Left lung (tissue), 10 donors: ENCODE measurements around the gene PRODH2. TPM values are rescaled to one million over a fixed set of nuclear protein-coding genes. Genes with fewer than 3 reads are reported as not detected.

ENCODE experiments used
- ATAC-seq: fragments of 200-7000 bp; cut with Tn5 transposase; one replicate; pipeline ENCODE4 v1.9.1; 2020; ENCODE audit warnings: moderate library complexity
- DNase-seq, 4 donors: peaks; one replicate each; pipeline ENCODE4 v3.0.0-alpha.2; 2013 to 2020
- H3K27ac ChIP-seq, 2 donors: fragments of 200-600 bp; sonication (generic) in 1 of 2; one replicate each; pipeline versions ENCODE4 v1.5.0 to v1.8.0; 2020 to 2021
- H3K27me3 ChIP-seq, 2 donors: fragments of 200-600 bp; sonication (generic) in 1 of 2; one replicate each; pipeline versions ENCODE4 v1.5.0 to v1.8.0; 2020 to 2021
- H3K36me3 ChIP-seq, 2 donors: fragments of 200-600 bp; sonication (generic) in 1 of 2; one replicate each; pipeline versions ENCODE4 v1.5.0 to v1.8.0; 2020 to 2021
- H3K4me1 ChIP-seq, 2 donors: fragments of 200-600 bp; one replicate each; pipeline ENCODE4 v1.8.0; 2021
- H3K4me3 ChIP-seq, 2 donors: fragments of 200-600 bp; sonication (generic) in 1 of 2; one replicate each; pipeline versions ENCODE4 v1.5.0 to v1.8.0; 2020 to 2021; ENCODE audit warnings: mild to moderate bottlenecking in 1 of 2
- H3K9me3 ChIP-seq, 2 donors: fragments of 200-600 bp; sonication (generic) in 1 of 2; one replicate each; pipeline versions ENCODE4 v1.5.0 to v1.8.0; 2020 to 2021
- CTCF ChIP-seq, 2 donors: fragments of 200-600 bp; sonication (generic) in 1 of 2; IDR thresholded peaks; one replicate each; pipeline versions ENCODE4 v1.5.0 to v1.8.0; 2021; ENCODE audit warnings: antibody characterized with exemption in 2 of 2
- intact Hi-C, 2 donors: fragments of 100-400 bp; cut with DNase I; formaldehyde crosslinking; loops; one replicate each; pipeline versions ENCODE4 v1.11.2 to v1.14.2; 2022
- polyA plus RNA-seq, 6 donors: library from polyadenylated mRNA; unstranded; fragments of 120-200 nt; gene quantifications; one replicate each; pipeline ENCODE4 v1.2.1, GENCODE V29; 2013; ENCODE audit not compliant: insufficient read length in 6 of 6
- total RNA-seq, 2 donors: library from RNA; stranded (reverse); fragmentation: NEBNext Ultra II Directional; extraction: Animal tissue kit (Norgen Biotek cat#: 25700); gene quantifications; one replicate each; pipeline ENCODE4 v1.2.1, GENCODE V29; 2021
- donor health status: DM: no; HTN: yes; CAD: no.
- donor health status: DM: no; HTN: no; CAD: no.

Gene PRODH2
- total and polyA plus RNA-seq, 8 donors: 0.15 to 0.31 (median 0.16) TPM; not detected in 5

GRCh38 chr19:35847911-35848310 is 35.3 kb upstream of the PRODH2 start:
- peaks cover 40 to 100% of the 10 kb centered on the region in 2 donors for H3K27me3 ChIP-seq
- no peaks in the 10 kb centered on the region for H3K9me3 ChIP-seq
- no peaks in the 10 kb centered on the region for H3K36me3 ChIP-seq
- H3K4me1 ChIP-seq: peaks cover 4 to 16% of the 10 kb centered on the region in 2 donors
- no peak overlapping the region for H3K27ac ChIP-seq
- TF ChIP-seq CTCF (IDR thresholded peaks at IDR 0.05): no peak
- intact Hi-C loops: no loop called here
- DNase-seq: no peak
- H3K4me3 ChIP-seq: no peak overlapping the region
- no peak for ATAC-seq

GRCh38 chr19:35846038-35846668 is 33.5 kb upstream of the PRODH2 start:
- peak in 1 of 4 donors; percentile 77 for DNase-seq
- Histone ChIP-seq H3K4me3 (no peak overlapping the region), H3K27me3 (peaks cover 36 to 100% of the 10 kb centered on the region in 2 donors), H3K9me3 (no peaks in the 10 kb centered on the region), H3K4me1 (peaks cover 4 to 16% of the 10 kb centered on the region in 2 donors), H3K36me3 (no peaks in the 10 kb centered on the region), H3K27ac (no peak overlapping the region)
- intact Hi-C loops: no loop called here
- ATAC-seq: peak; percentile 64
- TF ChIP-seq CTCF (IDR thresholded peaks at IDR 0.05): no peak

GRCh38 chr19:35845215-35846037 is 32.8 kb upstream of the PRODH2 start:
- peaks cover 36 to 94% of the 10 kb centered on the region in 2 donors for H3K27me3 ChIP-seq
- H3K4me3 ChIP-seq: peak overlapping the region in 1 of 2 donors; percentile 19
- no peak overlapping the region for H3K27ac ChIP-seq
- no peaks in the 10 kb centered on the region for H3K36me3 ChIP-seq
- intact Hi-C loops: no loop called here
- ATAC-seq (peak; percentile 61), DNase-seq (peak in 1 of 4 donors; percentile 81)
- no peak for TF ChIP-seq CTCF (IDR thresholded peaks at IDR 0.05)
- H3K4me1 ChIP-seq: peaks cover 4 to 16% of the 10 kb centered on the region in 2 donors
- H3K9me3 ChIP-seq: no peaks in the 10 kb centered on the region

- peak overlapping the region in 1 of 2 donors; percentile 19 for H3K4me3 ChIP-seq
- intact Hi-C loops: no loop called here
Measured at GRCh38 chr19:35844482-35845214, 32.0 kb upstream of the PRODH2 start.

More at GRCh38 chr19:35844482-35845214, 32.0 kb upstream of the PRODH2 start:
- no peak for TF ChIP-seq CTCF (IDR thresholded peaks at IDR 0.05)
- Histone ChIP-seq H3K4me1 (peaks cover 4 to 16% of the 10 kb centered on the region in 2 donors), H3K27ac (no peak overlapping the region), H3K36me3 (no peaks in the 10 kb centered on the region), H3K27me3 (peaks cover 36 to 86% of the 10 kb centered on the region in 2 donors), H3K9me3 (no peaks in the 10 kb centered on the region)
- ATAC-seq (no peak), DNase-seq (peak in 1 of 4 donors; percentile 2)
